Stimulated activated CD8-positive, alpha-beta memory T cell treated with anti-CD3 and anti-CD28 coated beads, Interleukin-4, amount 100 ng/mL, for 1 hour (primary cell): Measurements from ENCODE around the gene NPFF.
A peak's percentile ranks its signal among the peaks of the same experiment; 100 is the strongest.
"Not testable (repeated sequence)": the region's sequence is repeated elsewhere in the genome, so short reads cannot be mapped to it uniquely, and the experiment has no call there.

Experiments
- DNase-seq, 2 donors: peaks; one replicate each; pipeline ENCODE4 v3.0.0-alpha.2; 2020; ENCODE audit warnings: low read depth in 2 of 2, low spot score in 1 of 2

Gene NPFF

GRCh38 chr12:53496752-53497032 lies 10.6 kb downstream of the NPFF start:
- no peak for DNase-seq

- no peak for DNase-seq
Measured at GRCh38 chr12:53495903-53496751, 11.2 kb downstream of the NPFF start.

GRCh38 chr12:53493610-53494391 lies 13.5 kb downstream of the NPFF start:
- no peak for DNase-seq

GRCh38 chr12:53492830-53493609 lies 14.3 kb downstream of the NPFF start:
- peak; percentile 72 for DNase-seq

GRCh38 chr12:53492188-53492587 lies 15.1 kb downstream of the NPFF start:
- DNase-seq: no peak

GRCh38 chr12:53489242-53489864 lies 17.9 kb downstream of the NPFF start:
- DNase-seq: no peak

- no peak for DNase-seq
Measured at GRCh38 chr12:53486736-53487487, 20.4 kb downstream of the NPFF start.

GRCh38 chr12:53485955-53486735 lies 21.1 kb downstream of the NPFF start:
- no peak for DNase-seq

- DNase-seq: no peak
Measured at GRCh38 chr12:53484686-53485575, 22.4 kb downstream of the NPFF start.

GRCh38 chr12:53483979-53484377 lies 23.3 kb downstream of the NPFF start:
- no peak for DNase-seq

GRCh38 chr12:53483225-53483978 lies 23.9 kb downstream of the NPFF start:
- DNase-seq: no peak

GRCh38 chr12:53482626-53483168 lies 24.6 kb downstream of the NPFF start:
- DNase-seq: no peak

GRCh38 chr12:53481939-53482586 lies 25.2 kb downstream of the NPFF start:
- no peak for DNase-seq

GRCh38 chr12:53481458-53481857 lies 25.8 kb downstream of the NPFF start:
- not testable (repeated sequence) for DNase-seq

- no peak for DNase-seq
Measured at GRCh38 chr12:53480491-53481442, 26.5 kb downstream of the NPFF start.

GRCh38 chr12:53479331-53479730 lies 28.0 kb downstream of the NPFF start:
- DNase-seq: no peak
